SK-N-SH (cell line): ENCODE data around the gene BCAT1. TPM values are rescaled to one million over a fixed set of nuclear protein-coding genes. Genes with fewer than 3 reads are reported as not detected.

Experiments
- CTCF ChIA-PET: fragments of 300-600, 350-600 bp; formaldehyde crosslinking; extraction: SDS; loops from one replicate; lab custom pipeline; 2021; lab: Yijun Ruan, JAX
- POLR2A ChIA-PET: fragments of 350-600 bp; sonication (Branson Sonifier 250); formaldehyde crosslinking; extraction: SDS; loops from one replicate; lab custom pipeline; 2020; ENCODE audit warnings: antibody characterized with exemption, inconsistent platforms; lab: Yijun Ruan, JAX
- DNase-seq: peaks from one replicate; pipeline ENCODE4 v3.0.0; 2012
- H2AFZ ChIP-seq: fragments of 200-600 bp; sonication (generic); 2 replicates; pipeline ENCODE4 v1.8.1; 2016; ENCODE audit warnings: antibody characterized with exemption, mild to moderate bottlenecking, low read depth
- H3F3A ChIP-seq: fragments of 200-600 bp; sonication (generic); replicated peaks from 2 replicates; pipeline ENCODE3; 2016; ENCODE audit warnings: antibody characterized with exemption, mild to moderate bottlenecking; ENCODE audit not compliant: insufficient read depth
- H3K27ac ChIP-seq, 2 experiments: fragments of 200-500 bp in 1 of 2; fragments of 200-600 bp in 1 of 2; sonication (Bioruptor generic) in 1 of 2; sonication (generic), shearing (Covaris generic) in 1 of 2; 2 replicates each; pipeline versions ENCODE4 v1.5.1 to v1.6.1; 2014 to 2016; ENCODE audit warnings: low read depth in 2 of 2, inconsistent platforms in 1 of 2, low read length in 1 of 2, mild to moderate bottlenecking in 1 of 2, mixed read lengths in 1 of 2
- H3K27me3 ChIP-seq: fragments of 200-600 bp; sonication (generic), shearing (Covaris generic); 2 replicates; pipeline ENCODE4 v1.6.1; 2016; ENCODE audit warnings: mixed run types; ENCODE audit not compliant: insufficient read depth
- H3K36me3 ChIP-seq, 2 experiments: fragments of 200-500 bp in 1 of 2; fragments of 200-600 bp in 1 of 2; sonication (Bioruptor generic) in 1 of 2; sonication (generic) in 1 of 2; replicated peaks in 1 of 2; 2 replicates each; pipeline versions ENCODE3 to v1.5.1; 2014 to 2016; ENCODE audit warnings: low read length in 1 of 2, mild to moderate bottlenecking in 1 of 2; ENCODE audit not compliant: insufficient read depth in 2 of 2, control insufficient read depth in 1 of 2
- H3K4me1 ChIP-seq, 2 experiments: fragments of 200-500 bp in 1 of 2; fragments of 200-600 bp in 1 of 2; sonication (Bioruptor generic) in 1 of 2; sonication (generic), shearing (Covaris generic) in 1 of 2; 2 replicates each; pipeline versions ENCODE4 v1.5.1 to v1.6.1; 2014 to 2016; ENCODE audit warnings: low read depth in 1 of 2, low read length in 1 of 2, mixed run types in 1 of 2; ENCODE audit not compliant: insufficient read depth in 2 of 2, control insufficient read depth in 1 of 2
- H3K4me2 ChIP-seq: fragments of 200-600 bp; sonication (generic), shearing (Covaris generic); 2 replicates; pipeline ENCODE4 v1.6.1; 2017; ENCODE audit warnings: mixed run types
- H3K4me3 ChIP-seq, 2 experiments: fragments of 200-500 bp in 1 of 2; fragments of 200-600 bp in 1 of 2; sonication (Bioruptor generic) in 1 of 2; sonication (generic), shearing (Covaris generic) in 1 of 2; 2 replicates each; pipeline versions ENCODE4 v1.5.1 to v1.8.1; 2014 to 2016; ENCODE audit warnings: low read depth in 2 of 2, inconsistent platforms in 1 of 2, low read length in 1 of 2, mild to moderate bottlenecking in 1 of 2, mixed read lengths in 1 of 2, moderate library complexity in 1 of 2
- H3K79me2 ChIP-seq: fragments of 200-600 bp; sonication (generic); 2 replicates; pipeline ENCODE4 v1.8.1; 2017; ENCODE audit warnings: mild to moderate bottlenecking; ENCODE audit not compliant: insufficient read depth
- H3K9ac ChIP-seq: fragments of 200-600 bp; sonication (generic); 2 replicates; pipeline ENCODE4 v1.6.1; 2017; ENCODE audit warnings: mixed run types
- H3K9me2 ChIP-seq: fragments of 200-600 bp; sonication (generic); 2 replicates; pipeline ENCODE4 v1.6.1; 2017; ENCODE audit warnings: mixed run types
- H3K9me3 ChIP-seq: fragments of 200-600 bp; sonication (generic); 2 replicates; pipeline ENCODE4 v1.6.1; 2017; ENCODE audit warnings: mixed run types, mild to moderate bottlenecking, moderate library complexity
- H4K20me1 ChIP-seq: fragments of 200-600 bp; sonication (generic); 2 replicates; pipeline ENCODE4 v1.6.1; 2017; ENCODE audit warnings: mild to moderate bottlenecking, mixed run types; ENCODE audit not compliant: insufficient read depth
- ELF1 ChIP-seq: IDR thresholded peaks from 2 replicates; pipeline ENCODE4 v1.4.0; 2012
- EP300 ChIP-seq, 2 experiments: IDR thresholded peaks; 2 replicates each; pipeline versions ENCODE4 v1.4.0 to v1.6.1; 2012; ENCODE audit warnings: borderline replicate concordance in 1 of 2, low read depth in 1 of 2, low read length in 1 of 2
- EZH2phosphoT487 ChIP-seq: fragments of 200-600 bp; sonication (generic); IDR thresholded peaks from 2 replicates; pipeline ENCODE4 v1.6.1; 2017; ENCODE audit warnings: low read depth, mixed run types, mild to moderate bottlenecking, antibody characterized with exemption, moderate library complexity, borderline replicate concordance
- FOSL2 ChIP-seq: IDR thresholded peaks from 2 replicates; pipeline ENCODE4 v1.4.0; 2012; ENCODE audit warnings: low read depth, mild to moderate bottlenecking, moderate library complexity, borderline replicate concordance
- GATA2 ChIP-seq: sonication (generic); formaldehyde crosslinking; IDR thresholded peaks from 2 replicates; pipeline ENCODE4 v1.5.0; 2020; ENCODE audit warnings: mild to moderate bottlenecking, missing genetic modification reagents
- IRF3 ChIP-seq: fragments of 150-350 bp; IDR thresholded peaks from 2 replicates; pipeline ENCODE4 v1.6.1; 2016; ENCODE audit warnings: mild to moderate bottlenecking, low read depth, low read length
- MEF2A ChIP-seq: IDR thresholded peaks from 2 replicates; pipeline ENCODE4 v1.4.0; 2012; ENCODE audit warnings: low read depth, borderline replicate concordance
- MXI1 ChIP-seq: IDR thresholded peaks from 2 replicates; pipeline ENCODE4 v1.6.1; 2012; ENCODE audit warnings: mild to moderate bottlenecking, low read depth, low read length, improper control_type of control experiment
- NFIC ChIP-seq: IDR thresholded peaks from 2 replicates; pipeline ENCODE4 v1.4.0; 2012; ENCODE audit warnings: borderline replicate concordance
- PBX3 ChIP-seq: IDR thresholded peaks from 2 replicates; pipeline ENCODE4; 2012
- RCOR1 ChIP-seq: fragments of 150-350 bp; IDR thresholded peaks from 2 replicates; pipeline ENCODE4 v1.6.1; 2017; ENCODE audit warnings: antibody characterized with exemption, low read length
- RFX5 ChIP-seq: IDR thresholded peaks from 2 replicates; pipeline ENCODE4 v1.6.1; 2012; ENCODE audit warnings: mild to moderate bottlenecking, improper control_type of control experiment, low read length
- SIN3A ChIP-seq: IDR thresholded peaks from 2 replicates; pipeline ENCODE4 v1.6.1; 2012; ENCODE audit warnings: low read depth, mild to moderate bottlenecking, low read length, moderate library complexity, borderline replicate concordance
- TEAD4 ChIP-seq: IDR thresholded peaks from 2 replicates; pipeline ENCODE4 v1.4.0; 2012; ENCODE audit warnings: mild to moderate bottlenecking, borderline replicate concordance; ENCODE audit not compliant: insufficient read depth
- ZBTB33 ChIP-seq: IDR thresholded peaks from 2 replicates; pipeline ENCODE4 v1.4.0; 2012; ENCODE audit warnings: low read depth, borderline replicate concordance
- WGBS: methylation state at CpG from one replicate; pipeline ENCODE4 v1.1.6; 2017; ENCODE audit warnings: low lambda C conversion rate; 5-methylcytosine and 5-hydroxymethylcytosine counted together
- polyA plus RNA-seq, 3 experiments: library from polyadenylated mRNA; depleted of rRNA; stranded (reverse); fragments of >200 nt; gene quantifications; 2 replicates each; pipeline ENCODE4 v1.2.3, GENCODE V29; 2012

Gene BCAT1
- polyA plus RNA-seq, 1 of the 3 experiments (the other 2 are of a cell fraction): 7.7 TPM

GRCh38 chr12:24798335-24798734, 150.6 kb downstream of the BCAT1 start:
- Histone ChIP-seq H3K4me2 (no peak overlapping the region), H3K9me2 (no peaks in the 10 kb centered on the region), H2AFZ (no peak overlapping the region), H3K79me2 (no peaks in the 10 kb centered on the region), H3F3A (no peaks in the 10 kb centered on the region), H3K4me3 (no peak overlapping the region), H3K27ac (no peak overlapping the region), H3K9me3 (no peaks in the 10 kb centered on the region), H4K20me1 (no peaks in the 10 kb centered on the region), H3K4me1 (peaks cover 0 to 2% of the 10 kb centered on the region in 2 experiments; a peak in 2 of 4 replicates), H3K36me3 (no peaks in the 10 kb centered on the region), H3K27me3 (no peaks in the 10 kb centered on the region), H3K9ac (no peak overlapping the region)
- DNase-seq: no peak
- TF ChIP-seq RCOR1 (no peak), GATA2 (CRISPR knock-in tag) (no peak), FOSL2 (no peak)
- CTCF ChIA-PET: no interaction called here
- POLR2A ChIA-PET: no interaction called here

- DNase-seq: no peak
- H3K9me2 ChIP-seq: no peaks in the 10 kb centered on the region
- H3K36me3 ChIP-seq: no peaks in the 10 kb centered on the region
- no peak overlapping the region for H3K4me2 ChIP-seq
- ChIA-PET CTCF (no interaction called here), POLR2A (no interaction called here)
- no peaks in the 10 kb centered on the region for H3K79me2 ChIP-seq
- no peaks in the 10 kb centered on the region for H3K27me3 ChIP-seq
- no peak overlapping the region for H3K27ac ChIP-seq
- no peaks in the 10 kb centered on the region for H4K20me1 ChIP-seq
- H3F3A ChIP-seq: no peaks in the 10 kb centered on the region
- no peaks in the 10 kb centered on the region for H3K9me3 ChIP-seq
- H3K4me1 ChIP-seq: peaks cover 0 to 2% of the 10 kb centered on the region in 2 experiments; a peak in 2 of 4 replicates
- H2AFZ ChIP-seq: no peak overlapping the region
- H3K9ac ChIP-seq: no peak overlapping the region
- no peak for TF ChIP-seq ELF1
- H3K4me3 ChIP-seq: no peak overlapping the region
- whole genome bisulfite sequencing: 77% methylated on average over 2 of the region's 2 CpGs
Observed at GRCh38 chr12:24797901-24798300, 151.0 kb downstream of the BCAT1 start.

- POLR2A ChIA-PET: no interaction called here
Observed at GRCh38 chr12:24796876-24797275, 152.0 kb downstream of the BCAT1 start.

More at GRCh38 chr12:24796876-24797275, 152.0 kb downstream of the BCAT1 start:
- no peak overlapping the region for H3K4me3 ChIP-seq
- CTCF ChIA-PET: no interaction called here
- H4K20me1 ChIP-seq: no peaks in the 10 kb centered on the region
- H3K9me3 ChIP-seq: no peaks in the 10 kb centered on the region
- H3K9ac ChIP-seq: no peak overlapping the region
- no peak overlapping the region for H3K27ac ChIP-seq
- no peaks in the 10 kb centered on the region for H3K36me3 ChIP-seq
- WGBS: 46% methylated on average over 5 of the region's 5 CpGs
- H3K4me2 ChIP-seq: no peak overlapping the region
- DNase-seq: peak; percentile 27
- no peaks in the 10 kb centered on the region for H3F3A ChIP-seq
- H2AFZ ChIP-seq: no peak overlapping the region
- no peaks in the 10 kb centered on the region for H3K27me3 ChIP-seq
- peaks cover 0 to 2% of the 10 kb centered on the region in 2 experiments; a peak in 2 of 4 replicates for H3K4me1 ChIP-seq
- H3K79me2 ChIP-seq: no peaks in the 10 kb centered on the region
- H3K9me2 ChIP-seq: no peaks in the 10 kb centered on the region
- TF ChIP-seq MEF2A: no peak
- TF ChIP-seq EZH2phosphoT487: no peak
- TF ChIP-seq RFX5: no peak
- TF ChIP-seq ZBTB33: no peak
- TF ChIP-seq MXI1: no peak
- no peak for TF ChIP-seq ELF1
- TF ChIP-seq PBX3: no peak
- TF ChIP-seq IRF3: no peak
- TF ChIP-seq NFIC: no peak
- TF ChIP-seq TEAD4: no peak
- no peak for TF ChIP-seq EP300 (IDR thresholded peaks at IDR 0.05; ENCODE audit: borderline replicate concordance in 1 of 2, low read depth in 1 of 2, low read length in 1 of 2)
- no peak for TF ChIP-seq SIN3A
